Kidney (tissue), 14 donors: ENCODE measurements around the gene GRIA3. TPM values are rescaled to one million over a fixed set of nuclear protein-coding genes. Genes with fewer than 3 reads are reported as not detected.
"Not testable (repeated sequence)": the region's sequence is repeated elsewhere in the genome, so short reads cannot be mapped to it uniquely, and the experiment has no call there.

ENCODE experiments used
- DNase-seq, 5 donors: peaks; one replicate each; pipeline ENCODE4 v3.0.0-alpha.2; 2013 to 2020
- FAIRE-seq: peaks from 2 replicates; lab custom pipeline; 2012; peaks lifted over from hg19 to GRCh38; lab: Jason Lieb, UNC
- H3K27ac ChIP-seq, 2 donors: one replicate each; pipeline ENCODE4 v1.7.0; 2013; ENCODE audit warnings: low read depth in 2 of 2, low read length in 2 of 2, inconsistent platforms in 1 of 2
- H3K27me3 ChIP-seq: one replicate; pipeline ENCODE4 v1.7.1; 2013; ENCODE audit warnings: low read length, inconsistent platforms; ENCODE audit not compliant: control insufficient read depth, insufficient read depth
- H3K36me3 ChIP-seq, 3 donors: one replicate each; pipeline versions ENCODE4 v1.7.0 to v1.7.1; 2013; ENCODE audit warnings: low read length in 3 of 3, control low read depth in 1 of 3, inconsistent platforms in 1 of 3; ENCODE audit not compliant: insufficient read depth in 3 of 3, control insufficient read depth in 2 of 3
- H3K4me1 ChIP-seq, 3 donors: one replicate each; pipeline versions ENCODE4 v1.7.0 to v1.7.1; 2013; ENCODE audit warnings: low read length in 3 of 3, inconsistent platforms in 1 of 3, low read depth in 1 of 3; ENCODE audit not compliant: control insufficient read depth in 2 of 3, insufficient read depth in 2 of 3
- H3K4me3 ChIP-seq, 3 donors: one replicate each; pipeline versions ENCODE4 v1.7.0 to v1.8.1; 2013; ENCODE audit warnings: low read length in 3 of 3, control low read depth in 1 of 3, inconsistent platforms in 1 of 3
- H3K9ac ChIP-seq, 3 donors: one replicate each; pipeline versions ENCODE4 v1.7.0 to v1.7.1; 2013; ENCODE audit warnings: low read length in 3 of 3, control low read depth in 1 of 3, inconsistent platforms in 1 of 3
- H3K9me3 ChIP-seq, 3 donors: one replicate each; pipeline versions ENCODE4 v1.7.0 to v1.7.1; 2013; ENCODE audit warnings: low read length in 3 of 3, control low read depth in 1 of 3, inconsistent platforms in 1 of 3; ENCODE audit not compliant: control insufficient read depth in 2 of 3, insufficient read depth in 1 of 3
- intact Hi-C: fragments of 100-400 bp; cut with DNase I; formaldehyde crosslinking; loops from one replicate; pipeline ENCODE4 v1.11.1; 2022
- polyA plus RNA-seq: library from polyadenylated mRNA; stranded (reverse); fragments of 350-450 nt; fragmentation: Illumina TruSeq; extraction: RNeasy Lipid Tissue Mini Kit (QIAGEN cat#74804); gene quantifications from one replicate; pipeline ENCODE4 v1.2.3, GENCODE V29; 2014; ENCODE audit warnings: low read depth, low replicate concordance; ENCODE audit not compliant: insufficient read depth
- total RNA-seq: library from RNA; stranded (reverse); fragmentation: NEBNext Ultra II Directional; extraction: Animal tissue kit (Norgen Biotek cat#: 25700); gene quantifications from one replicate; pipeline ENCODE4 v1.2.1, GENCODE V29; 2021
- TF ChIP-seq, protein P1 (sequence below): IDR thresholded peaks from 3 replicates; pipeline ENCODE4 v1.5.1; 2012; ENCODE audit warnings: mild to moderate bottlenecking, moderate library complexity, borderline replicate concordance; ENCODE audit not compliant: insufficient read depth; ENCODE audit errors: extremely low read depth
- donor health status: control.
- donor health status: control.
- donor health status: control.
- donor health status: control.
- donor health status: control.
- donor health status: DM: yes; HTN: yes; CAD: no.
- donor health status: Normal renal cell carcinoma (clear cell type).

Gene GRIA3
- total and polyA plus RNA-seq, 2 donors from 2014 or later = 1.4 to 5.8 TPM

DNA sequence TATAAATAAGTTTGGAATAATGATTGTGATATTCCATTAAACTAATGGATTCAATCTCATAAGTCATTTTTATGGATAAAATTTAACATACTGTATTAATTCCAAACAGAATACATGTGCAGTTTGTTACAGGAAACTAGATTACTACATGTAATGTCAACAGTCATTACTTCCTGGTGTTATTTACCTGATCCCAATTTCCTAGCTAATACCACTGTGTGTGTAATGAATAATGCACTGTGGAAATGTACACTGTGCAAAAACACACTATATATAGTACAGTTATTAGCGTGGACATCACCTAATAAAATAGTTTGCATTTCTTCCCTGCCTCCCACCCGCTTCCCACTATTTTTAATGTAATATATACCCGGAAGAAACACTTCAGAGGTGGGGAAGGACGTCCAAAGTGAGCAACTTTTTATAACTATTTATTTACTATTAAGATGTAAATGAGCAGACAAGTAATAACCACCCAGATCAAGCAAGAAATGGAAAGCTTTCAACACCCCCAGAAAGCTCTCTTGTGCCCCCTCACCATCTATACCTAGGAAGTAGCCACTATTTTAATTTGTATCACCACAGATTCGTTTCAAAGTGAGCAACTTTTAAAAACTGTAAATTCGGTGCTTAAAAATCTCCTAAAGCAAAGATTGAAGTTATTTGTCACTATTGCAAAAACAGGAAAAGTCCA, 329.7 kb downstream of the GRIA3 start:
- FAIRE-seq (no peak), DNase-seq (no peak)
- TF ChIP-seq, protein P1, sequence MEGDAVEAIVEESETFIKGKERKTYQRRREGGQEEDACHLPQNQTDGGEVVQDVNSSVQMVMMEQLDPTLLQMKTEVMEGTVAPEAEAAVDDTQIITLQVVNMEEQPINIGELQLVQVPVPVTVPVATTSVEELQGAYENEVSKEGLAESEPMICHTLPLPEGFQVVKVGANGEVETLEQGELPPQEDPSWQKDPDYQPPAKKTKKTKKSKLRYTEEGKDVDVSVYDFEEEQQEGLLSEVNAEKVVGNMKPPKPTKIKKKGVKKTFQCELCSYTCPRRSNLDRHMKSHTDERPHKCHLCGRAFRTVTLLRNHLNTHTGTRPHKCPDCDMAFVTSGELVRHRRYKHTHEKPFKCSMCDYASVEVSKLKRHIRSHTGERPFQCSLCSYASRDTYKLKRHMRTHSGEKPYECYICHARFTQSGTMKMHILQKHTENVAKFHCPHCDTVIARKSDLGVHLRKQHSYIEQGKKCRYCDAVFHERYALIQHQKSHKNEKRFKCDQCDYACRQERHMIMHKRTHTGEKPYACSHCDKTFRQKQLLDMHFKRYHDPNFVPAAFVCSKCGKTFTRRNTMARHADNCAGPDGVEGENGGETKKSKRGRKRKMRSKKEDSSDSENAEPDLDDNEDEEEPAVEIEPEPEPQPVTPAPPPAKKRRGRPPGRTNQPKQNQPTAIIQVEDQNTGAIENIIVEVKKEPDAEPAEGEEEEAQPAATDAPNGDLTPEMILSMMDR = no peak
- no peaks in the 10 kb centered on the region for H3K4me1 ChIP-seq
- no peak overlapping the region for H3K4me3 ChIP-seq
- H3K36me3 ChIP-seq = no peaks in the 10 kb centered on the region
- no peaks in the 10 kb centered on the region for H3K9me3 ChIP-seq
- no peak overlapping the region for H3K9ac ChIP-seq
- intact Hi-C loops = no loop called here
- no peak overlapping the region for H3K27ac ChIP-seq
- H3K27me3 ChIP-seq = no peaks in the 10 kb centered on the region

- intact Hi-C loops, H3K36me3 ChIP-seq, H3K27ac ChIP-seq, H3K9ac ChIP-seq, FAIRE-seq, H3K4me1 ChIP-seq, H3K27me3 ChIP-seq, H3K9me3 ChIP-seq, H3K4me3 ChIP-seq: not testable (repeated sequence)
- peak in 1 of 5 donors; percentile 16 for DNase-seq
These were observed 330.2 kb downstream of the GRIA3 start for GRCh38 chrX:123514279-123514640.

GRCh38 chrX:123518791-123519190, 334.7 kb downstream of the GRIA3 start:
- H3K4me1 ChIP-seq = no peaks in the 10 kb centered on the region
- no peaks in the 10 kb centered on the region for H3K27me3 ChIP-seq
- H3K9ac ChIP-seq = no peak overlapping the region
- H3K9me3 ChIP-seq = no peaks in the 10 kb centered on the region
- DNase-seq = no peak
- no peak overlapping the region for H3K27ac ChIP-seq
- no peaks in the 10 kb centered on the region for H3K36me3 ChIP-seq
- intact Hi-C loops = no loop called here
- H3K4me3 ChIP-seq = no peak overlapping the region
- TF ChIP-seq, protein P1 = no peak
- no peak for FAIRE-seq

DNA sequence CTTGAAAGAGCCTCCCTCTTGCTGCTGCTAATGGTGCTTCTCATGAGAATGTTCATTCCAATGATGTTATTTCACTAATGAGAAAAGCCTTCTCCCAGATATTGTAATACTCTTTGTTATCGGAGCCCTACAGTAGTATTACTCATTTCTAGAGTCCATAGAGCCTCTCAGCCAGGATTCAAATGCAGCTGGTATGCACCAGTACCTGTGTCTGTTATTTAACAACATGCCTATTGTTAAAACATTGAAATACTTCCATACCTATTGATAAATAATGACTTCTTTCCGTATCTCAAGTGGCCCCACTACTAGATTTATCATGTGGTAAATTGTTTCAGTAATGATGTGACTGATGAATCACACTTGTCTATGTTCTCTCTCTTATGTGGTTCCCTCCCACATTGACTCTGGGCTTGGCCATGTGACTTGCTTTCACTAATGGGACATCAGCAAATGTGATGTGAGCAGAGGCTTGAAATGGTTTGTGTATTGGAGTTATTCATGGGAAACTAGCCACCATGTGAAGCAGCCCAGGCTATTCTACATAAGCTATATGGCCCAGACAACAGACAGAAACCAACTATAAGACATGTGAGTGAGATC, 341.1 kb downstream of the GRIA3 start:
- Histone ChIP-seq H3K27me3 (no peaks in the 10 kb centered on the region), H3K4me3 (no peak overlapping the region), H3K36me3 (no peaks in the 10 kb centered on the region), H3K4me1 (no peaks in the 10 kb centered on the region), H3K27ac (no peak overlapping the region), H3K9me3 (no peaks in the 10 kb centered on the region), H3K9ac (no peak overlapping the region)
- intact Hi-C loops = no loop called here
- no peak for FAIRE-seq
- TF ChIP-seq, protein P1 = no peak
- DNase-seq = no peak

GRCh38 chrX:123530726-123531125, 346.6 kb downstream of the GRIA3 start:
- intact Hi-C loops = not testable (repeated sequence)

More at GRCh38 chrX:123530726-123531125, 346.6 kb downstream of the GRIA3 start:
- not testable (repeated sequence) for H3K27ac ChIP-seq, H3K27me3 ChIP-seq, H3K4me3 ChIP-seq, H3K36me3 ChIP-seq, H3K4me1 ChIP-seq, H3K9me3 ChIP-seq, DNase-seq, FAIRE-seq, H3K9ac ChIP-seq
